ENCODE data around the gene CAPN3.

The CAPN3 gene

GRCh38 chr15:42367041-42367440 is 7.7 kb downstream of the CAPN3 start:
- H4K20me1 ChIP-seq (ENCODE audit: insufficient read depth, low read length) = no peaks in the 10 kb centered on the region
- H3K4me3 ChIP-seq (ENCODE audit: low read length) = no peak overlapping the region
- DNase-seq = no peak
- H3F3A ChIP-seq (ENCODE audit: insufficient read depth, low read length) = no peaks in the 10 kb centered on the region
- H3K27me3 ChIP-seq (replicated peaks; ENCODE audit: insufficient read depth, low read length) = no peaks in the 10 kb centered on the region
- H3K9me2 ChIP-seq (replicated peaks; ENCODE audit: insufficient read depth, low read length) = no peaks in the 10 kb centered on the region
- TF ChIP-seq CTCF (IDR thresholded peaks at IDR 0.05; ENCODE audit: low read length) (no peak), EZH2 (optimal IDR thresholded peaks at IDR 0.05; ENCODE audit: low read depth, low read length) (no peak), EZH2phosphoT487 (IDR thresholded peaks at IDR 0.05; ENCODE audit: low read length) (no peak)
- no peak overlapping the region for H2AFZ ChIP-seq (ENCODE audit: low read length)
- no peaks in the 10 kb centered on the region for H3K79me2 ChIP-seq (ENCODE audit: low read length)
- H3K9me3 ChIP-seq (replicated peaks; ENCODE audit: insufficient read depth, low read length) = no peaks in the 10 kb centered on the region
- no peak overlapping the region for H3K27ac ChIP-seq (ENCODE audit: low read length)
- no peak overlapping the region for H3K9ac ChIP-seq (ENCODE audit: low read length)
- no peaks in the 10 kb centered on the region for H3K36me3 ChIP-seq (replicated peaks; ENCODE audit: insufficient read depth, low read length)
- no peak overlapping the region for H3K4me2 ChIP-seq (ENCODE audit: low read depth, low read length)
- H3K4me1 ChIP-seq (ENCODE audit: low read length) = no peaks in the 10 kb centered on the region

GRCh38 chr15:42368096-42368495 is 8.8 kb downstream of the CAPN3 start:
- TF ChIP-seq CTCF (IDR thresholded peaks at IDR 0.05; ENCODE audit: low read length) (no peak), EZH2 (optimal IDR thresholded peaks at IDR 0.05; ENCODE audit: low read depth, low read length) (no peak), EZH2phosphoT487 (IDR thresholded peaks at IDR 0.05; ENCODE audit: low read length) (no peak)
- H3K27ac ChIP-seq (ENCODE audit: low read length) = no peak overlapping the region
- H3K36me3 ChIP-seq (replicated peaks; ENCODE audit: insufficient read depth, low read length) = no peaks in the 10 kb centered on the region
- H2AFZ ChIP-seq (ENCODE audit: low read length) = no peak overlapping the region
- no peak overlapping the region for H3K9ac ChIP-seq (ENCODE audit: low read length)
- no peaks in the 10 kb centered on the region for H3K9me3 ChIP-seq (replicated peaks; ENCODE audit: insufficient read depth, low read length)
- no peaks in the 10 kb centered on the region for H3K9me2 ChIP-seq (replicated peaks; ENCODE audit: insufficient read depth, low read length)
- no peak for DNase-seq
- H3K4me1 ChIP-seq (ENCODE audit: low read length) = no peaks in the 10 kb centered on the region
- no peaks in the 10 kb centered on the region for H3K27me3 ChIP-seq (replicated peaks; ENCODE audit: insufficient read depth, low read length)
- H3K4me2 ChIP-seq (ENCODE audit: low read depth, low read length) = no peak overlapping the region
- no peaks in the 10 kb centered on the region for H3K79me2 ChIP-seq (ENCODE audit: low read length)
- H3F3A ChIP-seq (ENCODE audit: insufficient read depth, low read length) = no peaks in the 10 kb centered on the region
- no peaks in the 10 kb centered on the region for H4K20me1 ChIP-seq (ENCODE audit: insufficient read depth, low read length)
- H3K4me3 ChIP-seq (ENCODE audit: low read length) = no peak overlapping the region

- no peak overlapping the region for H3K4me2 ChIP-seq (ENCODE audit: low read depth, low read length)
- H2AFZ ChIP-seq (ENCODE audit: low read length) = no peak overlapping the region
- H3K9ac ChIP-seq (ENCODE audit: low read length) = no peak overlapping the region
- no peak overlapping the region for H3K4me3 ChIP-seq (ENCODE audit: low read length)
- H3K4me1 ChIP-seq (ENCODE audit: low read length) = no peaks in the 10 kb centered on the region
- H3K27me3 ChIP-seq (replicated peaks; ENCODE audit: insufficient read depth, low read length) = no peaks in the 10 kb centered on the region
- peak; percentile 12; the same call in 1 of the 2 replicates for TF ChIP-seq CTCF (IDR thresholded peaks at IDR 0.05; ENCODE audit: low read length)
- TF ChIP-seq EZH2phosphoT487 (IDR thresholded peaks at IDR 0.05; ENCODE audit: low read length) = no peak
- no peak for TF ChIP-seq EZH2 (optimal IDR thresholded peaks at IDR 0.05; ENCODE audit: low read depth, low read length)
- H4K20me1 ChIP-seq (ENCODE audit: insufficient read depth, low read length) = no peaks in the 10 kb centered on the region
- H3K9me2 ChIP-seq (replicated peaks; ENCODE audit: insufficient read depth, low read length) = no peaks in the 10 kb centered on the region
- no peaks in the 10 kb centered on the region for H3F3A ChIP-seq (ENCODE audit: insufficient read depth, low read length)
- no peaks in the 10 kb centered on the region for H3K36me3 ChIP-seq (replicated peaks; ENCODE audit: insufficient read depth, low read length)
- DNase-seq = no peak
- H3K79me2 ChIP-seq (ENCODE audit: low read length) = no peaks in the 10 kb centered on the region
- H3K9me3 ChIP-seq (replicated peaks; ENCODE audit: insufficient read depth, low read length) = no peaks in the 10 kb centered on the region
- H3K27ac ChIP-seq (ENCODE audit: low read length) = no peak overlapping the region
Observed at GRCh38 chr15:42371096-42371495, 11.8 kb downstream of the CAPN3 start.

Measured in MM.1S (cell line).